WTC11 (cell line): ENCODE results near the gene KCNIP1.

Source experiments
- CTCF ChIP-seq: fragments of 200-600 bp; IDR thresholded peaks from 2 replicates; pipeline ENCODE4 v1.8.0; 2022; ENCODE audit warnings: antibody characterized with exemption
- ZNF219 ChIP-seq: sonication (generic); formaldehyde crosslinking; IDR thresholded peaks from 2 replicates; pipeline ENCODE4 v1.8.0; 2023; ENCODE audit warnings: missing genetic modification reagents, mild to moderate bottlenecking, borderline replicate concordance

GRCh38 chr5:170552621-170553115, 48.8 kb downstream of the KCNIP1 start:
- TF ChIP-seq CTCF: no peak
- TF ChIP-seq ZNF219: no peak
